GM21723 (cell line): ENCODE data around the gene RNF43.
"Not testable (repeated sequence)": the region's sequence is repeated elsewhere in the genome, so short reads cannot be mapped to it uniquely, and the experiment has no call there.

Experiments
- ATAC-seq: cut with Tn5 transposase; IDR thresholded peaks from one replicate; pipeline ENCODE4 v1.9.1; 2021; ENCODE audit warnings: mild to moderate bottlenecking, moderate library complexity; ENCODE audit not compliant: unreplicated experiment

The RNF43 gene

DNA sequence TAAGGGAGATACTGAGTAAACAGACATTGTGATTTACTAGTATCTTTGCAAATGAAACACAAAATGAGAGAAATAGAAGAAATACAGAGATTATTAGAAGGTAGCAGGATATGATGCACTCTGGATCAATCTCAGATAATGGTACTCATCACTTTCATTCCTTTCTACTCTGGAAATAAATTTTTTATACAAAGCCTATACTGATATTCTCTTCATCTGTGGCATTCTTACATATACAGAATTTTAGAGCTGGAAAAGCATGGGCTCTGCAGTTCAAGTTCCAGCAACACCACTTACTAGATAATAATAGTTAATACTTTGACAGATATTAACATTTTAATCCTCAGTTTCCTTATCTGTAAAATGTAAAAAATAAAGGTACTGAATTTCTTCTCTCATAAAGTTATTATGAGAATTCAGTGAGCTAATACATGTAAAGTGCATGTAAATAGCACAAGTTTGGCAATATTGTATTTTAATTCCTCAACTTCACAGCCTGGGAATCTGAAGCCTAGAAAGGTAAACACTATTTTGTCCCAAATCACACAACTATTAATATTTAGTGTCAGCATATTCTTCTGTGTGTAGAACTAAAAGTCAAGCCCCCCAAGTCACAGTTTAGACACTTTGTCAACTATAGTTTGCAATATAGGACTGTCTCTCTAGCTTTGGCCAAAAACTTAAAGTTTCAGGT, 6.5 kb downstream of the RNF43 start:
- ATAC-seq: no peak

DNA sequence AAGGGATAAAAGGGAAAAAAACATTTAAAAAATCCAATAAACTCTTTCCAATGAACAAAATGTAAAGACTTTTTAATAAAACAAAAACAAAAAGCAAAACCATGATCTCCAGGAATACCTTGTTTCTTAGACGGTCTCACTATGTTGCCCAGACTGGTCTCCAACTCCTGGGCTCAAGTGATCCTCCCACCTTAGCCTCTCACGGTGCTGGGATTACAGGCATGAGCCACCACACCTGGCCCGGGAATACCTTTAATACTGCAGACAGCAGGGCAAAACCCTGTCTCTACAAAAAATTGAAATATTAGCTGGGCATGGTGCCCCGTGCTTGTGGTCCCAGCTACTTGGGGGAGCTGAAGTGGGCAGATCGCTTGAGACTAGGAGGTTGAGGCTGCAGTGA, 7.9 kb downstream of the RNF43 start:
- no peak for ATAC-seq

DNA sequence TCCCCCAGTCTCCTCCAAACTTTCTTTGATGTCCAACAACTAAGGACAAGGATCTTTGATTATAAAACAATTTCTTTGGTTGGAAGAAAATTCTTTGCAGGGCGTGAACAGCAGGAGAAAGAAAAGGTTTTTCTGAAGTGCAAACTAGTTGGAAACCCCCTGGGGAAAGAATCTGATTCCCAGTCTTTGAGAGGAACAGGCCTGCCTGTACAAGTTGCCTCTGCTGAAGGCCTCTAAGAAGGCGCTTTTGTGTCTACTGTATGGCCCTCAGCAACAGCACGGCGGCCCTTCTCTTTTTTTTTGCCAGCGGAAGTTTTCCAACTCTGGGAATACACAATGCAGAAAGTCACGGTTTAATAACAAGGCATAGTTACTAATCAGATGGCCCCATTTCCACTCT, 14.0 kb downstream of the RNF43 start:
- ATAC-seq: no peak

GRCh38 chr17:58402679-58403078, 14.7 kb downstream of the RNF43 start:
- ATAC-seq: no peak

- no peak for ATAC-seq
Observed at GRCh38 chr17:58402047-58402446, 15.3 kb downstream of the RNF43 start.

GRCh38 chr17:58401287-58401686, 16.0 kb downstream of the RNF43 start:
- no peak for ATAC-seq

- ATAC-seq: no peak
Observed at GRCh38 chr17:58400826-58401225, 16.5 kb downstream of the RNF43 start.

DNA sequence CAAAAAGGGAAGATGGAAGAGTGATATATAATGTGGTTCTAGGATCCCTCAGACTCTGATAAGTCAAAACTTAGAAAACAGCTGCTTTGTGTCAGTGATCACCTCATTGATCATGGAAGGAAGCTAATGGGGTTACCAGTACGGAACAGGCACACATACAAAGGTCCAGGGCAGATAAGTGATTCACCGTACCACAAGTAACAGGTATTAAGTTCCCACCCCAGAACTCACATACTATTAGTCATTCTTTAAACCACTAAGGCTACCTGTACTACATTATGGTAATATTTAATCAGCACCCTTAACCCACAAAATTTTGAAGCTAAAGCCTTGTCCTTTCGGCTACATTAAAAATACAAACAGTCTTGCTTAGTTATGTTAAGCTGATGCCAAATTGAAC, 17.4 kb downstream of the RNF43 start:
- ATAC-seq: no peak

DNA sequence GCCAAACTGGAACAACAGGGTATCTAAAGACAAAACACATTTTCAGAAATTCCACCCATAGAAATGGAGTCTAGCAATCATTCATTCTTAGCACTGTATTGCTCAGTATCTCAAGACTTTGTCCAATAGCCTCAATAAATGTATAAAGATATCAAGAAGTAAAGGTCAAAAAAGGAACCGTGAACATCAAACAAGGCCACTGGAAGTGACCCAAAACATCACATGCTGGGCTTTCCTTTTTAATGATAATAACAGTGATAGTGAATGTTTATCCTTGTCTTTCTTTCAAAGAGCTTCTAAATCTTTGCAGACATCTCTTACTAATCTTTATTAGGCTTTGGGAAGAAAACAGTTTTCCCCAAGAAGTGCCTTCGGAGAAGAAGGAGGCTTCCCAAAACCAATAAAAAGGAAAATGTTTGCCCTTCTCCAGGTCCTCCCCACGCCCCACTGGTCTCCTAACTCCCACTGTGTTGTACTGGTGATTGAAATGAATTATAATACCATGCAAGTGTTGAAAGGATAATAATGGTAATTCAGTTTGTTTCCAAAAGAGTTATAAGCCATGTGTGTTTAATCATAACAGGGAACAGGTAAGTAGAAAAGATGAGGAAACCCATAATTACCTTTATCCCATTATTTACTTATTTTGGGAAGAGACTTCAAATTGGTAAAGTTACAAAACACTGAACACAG, 18.6 kb downstream of the RNF43 start:
- ATAC-seq: no peak

DNA sequence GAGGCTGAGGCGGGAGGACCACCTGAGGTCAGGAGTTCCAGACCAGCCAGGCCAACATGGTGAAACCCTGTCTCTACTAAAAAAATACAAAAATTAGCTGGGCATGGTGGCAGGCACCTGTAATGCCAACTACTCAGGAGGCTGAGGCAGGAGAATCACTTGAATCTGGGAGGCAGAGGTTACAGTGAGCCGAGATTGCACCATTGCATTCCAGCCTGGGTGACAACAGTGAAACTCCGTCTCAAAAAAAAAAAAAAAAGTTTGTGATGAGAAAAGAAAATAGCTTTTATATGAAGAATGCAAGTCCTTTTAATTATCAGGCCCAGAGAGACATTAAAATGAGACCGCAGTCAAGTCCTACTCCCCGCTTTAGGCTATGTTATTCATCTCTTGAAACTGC, 19.9 kb downstream of the RNF43 start:
- not testable (repeated sequence) for ATAC-seq

DNA sequence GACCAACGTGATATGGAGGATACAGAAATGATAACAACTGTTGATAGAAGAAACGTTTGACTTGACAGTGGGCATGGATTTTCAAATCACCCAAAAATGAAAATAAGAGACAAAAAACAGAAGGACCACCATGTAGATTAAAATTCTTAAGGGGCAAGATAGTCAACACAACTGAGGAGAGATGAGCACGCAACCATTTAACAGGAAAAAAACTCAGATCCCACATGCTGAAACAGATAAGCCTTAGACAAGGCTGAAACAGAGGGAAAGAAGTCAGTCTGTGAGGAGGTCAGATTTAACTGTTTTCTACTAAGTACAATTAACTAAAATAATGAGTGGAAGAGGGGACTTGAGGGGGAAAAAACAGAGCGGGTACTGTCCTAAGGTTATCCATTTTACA, 21.2 kb downstream of the RNF43 start:
- no peak for ATAC-seq

DNA sequence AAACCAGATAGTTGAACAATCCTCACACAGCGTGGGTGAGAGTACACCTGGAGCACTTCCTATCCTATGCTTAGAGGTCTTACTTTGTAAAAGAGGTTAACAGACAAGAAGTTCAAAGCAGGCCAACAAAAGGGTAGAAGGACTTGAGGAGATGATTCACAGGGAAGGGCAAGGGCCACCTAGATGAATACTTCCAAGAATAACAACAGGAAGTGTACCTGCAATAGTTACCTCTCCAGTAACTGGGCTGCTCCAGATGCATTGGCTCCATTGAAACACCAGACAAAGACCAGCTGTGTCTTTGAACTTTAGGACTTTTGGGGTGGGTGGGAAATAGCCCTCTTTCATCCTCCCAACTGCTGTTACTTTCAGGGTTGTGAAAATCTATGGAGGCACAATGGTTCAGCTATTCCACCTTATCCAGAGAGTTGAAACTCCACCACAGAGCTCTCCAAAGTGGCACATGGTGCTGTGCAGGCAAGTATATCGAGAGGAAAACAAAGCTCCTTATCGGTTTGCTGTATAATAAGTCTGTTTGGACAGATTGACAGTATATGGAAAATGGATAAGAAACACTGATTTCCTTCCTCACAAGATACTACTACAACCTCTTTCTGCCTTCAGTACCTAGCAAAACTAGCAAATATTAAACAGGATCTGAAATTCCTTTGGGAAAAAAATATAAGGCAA, 22.7 kb downstream of the RNF43 start:
- ATAC-seq: no peak

- ATAC-seq: no peak
Observed at GRCh38 chr17:58391302-58391984, 25.9 kb downstream of the RNF43 start.

- ATAC-seq: no peak
Observed at GRCh38 chr17:58390884-58391283, 26.4 kb downstream of the RNF43 start.

- no peak for ATAC-seq
Observed at GRCh38 chr17:58388302-58389190, 28.8 kb downstream of the RNF43 start.

DNA sequence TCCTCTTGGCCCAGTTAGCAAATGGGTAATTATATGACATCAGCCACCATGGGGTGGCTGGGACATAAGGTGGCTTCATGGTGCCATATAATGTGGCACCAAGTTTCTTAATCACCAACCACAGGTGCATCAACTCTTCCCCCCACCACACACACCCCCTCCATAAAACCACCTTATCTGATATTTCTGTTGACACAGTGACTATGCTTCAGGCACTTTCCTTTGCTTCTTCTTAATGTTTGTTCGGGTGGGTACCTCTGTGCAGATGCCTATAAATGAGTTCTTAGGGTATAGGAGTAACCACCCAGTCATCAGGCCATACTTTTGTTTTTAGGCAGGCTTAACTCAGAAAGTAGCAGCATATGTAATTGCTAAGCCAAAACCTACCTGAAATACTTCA, 29.5 kb downstream of the RNF43 start:
- no peak for ATAC-seq

DNA sequence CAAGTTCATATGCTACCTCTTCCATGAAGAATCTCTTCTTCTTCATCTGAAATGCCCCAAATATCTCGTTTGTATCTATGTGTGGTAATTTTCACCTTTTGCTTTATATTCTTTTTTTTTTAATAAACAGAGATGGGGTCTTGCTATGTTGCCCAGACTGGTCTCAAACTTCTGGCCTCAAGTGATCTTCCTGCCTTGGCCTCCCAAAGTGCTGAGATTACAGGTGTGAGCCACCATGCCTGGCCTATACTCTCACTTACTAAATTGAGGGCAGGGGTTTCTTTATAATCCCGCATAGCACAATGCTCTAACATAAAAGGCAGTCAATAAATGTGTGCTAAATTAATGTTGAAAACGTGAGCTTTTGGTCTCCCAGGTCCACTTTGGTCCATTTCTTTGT, 30.6 kb downstream of the RNF43 start:
- no peak for ATAC-seq

- ATAC-seq: no peak
Observed at GRCh38 chr17:58385359-58385899, 31.9 kb downstream of the RNF43 start.

DNA sequence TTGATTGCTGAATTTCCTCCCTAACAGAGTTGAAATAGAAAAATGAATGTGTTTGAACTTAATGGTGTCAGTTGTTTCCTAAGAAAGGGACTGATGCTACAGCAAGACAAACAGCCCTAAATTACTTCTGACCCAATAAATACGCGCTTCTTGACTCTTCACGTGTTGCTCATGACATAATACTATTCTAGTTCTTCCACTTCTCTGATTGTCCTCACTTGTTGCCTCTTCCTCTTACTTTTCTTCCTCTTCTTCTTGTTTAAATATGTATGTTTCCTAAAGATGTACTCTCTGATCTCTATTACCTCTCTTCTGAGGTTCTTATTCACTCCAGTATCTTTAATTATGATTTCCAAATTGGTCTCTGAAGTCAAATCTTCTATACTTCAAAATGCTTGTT, 32.4 kb downstream of the RNF43 start:
- no peak for ATAC-seq

DNA sequence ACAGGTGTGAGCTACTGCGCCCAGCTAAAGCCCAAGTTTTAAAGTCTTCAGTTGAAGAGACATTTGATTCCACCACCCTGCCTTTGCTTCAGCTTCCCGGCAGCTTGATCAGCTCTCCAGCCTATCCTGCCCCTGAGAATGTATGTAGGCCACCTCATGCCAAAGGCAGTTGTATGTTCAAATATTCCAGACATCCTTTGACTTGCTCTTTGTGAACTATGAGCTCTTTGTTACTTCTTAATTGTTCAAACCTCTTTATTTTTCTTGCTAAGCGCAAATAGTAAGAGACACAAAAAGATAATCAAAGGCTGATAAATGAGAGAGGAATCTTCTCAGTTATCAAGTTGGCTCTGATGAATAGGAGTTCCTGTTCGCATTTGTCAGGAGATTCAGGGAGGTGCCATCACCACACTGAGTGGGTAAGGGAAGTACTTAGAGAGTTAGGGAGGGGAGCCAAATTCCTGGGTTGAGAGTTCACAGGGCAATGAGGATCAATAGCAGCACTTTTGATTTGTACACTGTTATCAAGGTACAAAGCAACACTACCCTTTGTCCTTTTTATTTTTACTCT, 33.4 kb downstream of the RNF43 start:
- no peak for ATAC-seq
